Nephron progenitor cell (in vitro differentiated cells): ENCODE data around the gene NCKAP5.

ENCODE experiments used
- DNase-seq: peaks from one replicate; pipeline ENCODE4 v3.0.0; 2021
- H3K27ac Mint-ChIP-seq: 2 replicates; pipeline ENCODE4 v1.8.0; 2021; ENCODE audit warnings: mild to moderate bottlenecking, moderate library complexity, mixed read lengths
- H3K27me3 Mint-ChIP-seq: 2 replicates; pipeline ENCODE4 v1.8.0; 2021; ENCODE audit warnings: mild to moderate bottlenecking, low read depth, mixed read lengths; ENCODE audit not compliant: poor library complexity
- H3K36me3 Mint-ChIP-seq: 2 replicates; pipeline ENCODE4 v1.8.0; 2021; ENCODE audit warnings: low read depth, mixed read lengths
- H3K4me1 Mint-ChIP-seq: 2 replicates; pipeline ENCODE4 v1.8.0; 2021; ENCODE audit warnings: mixed read lengths
- H3K4me3 Mint-ChIP-seq: 2 replicates; pipeline ENCODE4 v1.8.0; 2021; ENCODE audit warnings: mild to moderate bottlenecking, moderate library complexity, mixed read lengths
- H3K9me3 Mint-ChIP-seq: 2 replicates; pipeline ENCODE4 v1.8.0; 2021; ENCODE audit warnings: mild to moderate bottlenecking, moderate library complexity, mixed read lengths
- TF ChIP-seq, protein P1 (sequence below): fragments of 200-600 bp; sonication (generic); IDR thresholded peaks from 2 replicates; pipeline ENCODE4 v1.5.0; 2021; ENCODE audit warnings: antibody characterized with exemption

The NCKAP5 gene

DNA sequence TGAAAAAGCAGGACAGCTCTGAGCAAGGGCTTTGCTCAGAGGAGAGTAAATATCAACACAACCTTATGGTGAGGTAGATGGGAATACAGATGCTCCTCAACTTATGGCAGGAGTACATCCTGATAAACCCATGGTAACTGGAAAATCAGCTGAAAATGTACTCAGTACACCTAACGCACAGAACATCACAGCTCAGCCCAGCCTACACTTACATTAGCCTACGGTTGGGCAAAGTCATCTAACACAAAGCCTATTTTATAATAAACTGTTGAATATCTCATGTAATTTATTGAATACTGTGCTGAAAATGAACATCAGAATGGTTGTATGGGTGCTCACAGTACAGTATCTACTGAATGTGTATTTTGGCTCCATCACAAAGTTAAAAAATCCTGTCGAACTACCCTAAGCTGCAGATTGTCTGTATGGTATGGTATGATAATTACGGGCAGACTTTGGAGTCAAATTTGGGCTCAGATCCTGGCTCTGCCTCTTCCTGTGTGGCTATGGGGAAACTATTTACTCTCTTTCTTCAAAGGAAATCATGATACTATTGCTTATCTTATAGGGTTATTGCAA lies 778.0 kb downstream of the NCKAP5 start:
- Mint-ChIP-seq H3K27ac (no peak overlapping the region), H3K36me3 (no peaks in the 10 kb centered on the region), H3K27me3 (no peaks in the 10 kb centered on the region), H3K4me1 (peaks cover 1% of the 10 kb centered on the region), H3K4me3 (no peak overlapping the region), H3K9me3 (no peaks in the 10 kb centered on the region)
- TF ChIP-seq, protein P1, sequence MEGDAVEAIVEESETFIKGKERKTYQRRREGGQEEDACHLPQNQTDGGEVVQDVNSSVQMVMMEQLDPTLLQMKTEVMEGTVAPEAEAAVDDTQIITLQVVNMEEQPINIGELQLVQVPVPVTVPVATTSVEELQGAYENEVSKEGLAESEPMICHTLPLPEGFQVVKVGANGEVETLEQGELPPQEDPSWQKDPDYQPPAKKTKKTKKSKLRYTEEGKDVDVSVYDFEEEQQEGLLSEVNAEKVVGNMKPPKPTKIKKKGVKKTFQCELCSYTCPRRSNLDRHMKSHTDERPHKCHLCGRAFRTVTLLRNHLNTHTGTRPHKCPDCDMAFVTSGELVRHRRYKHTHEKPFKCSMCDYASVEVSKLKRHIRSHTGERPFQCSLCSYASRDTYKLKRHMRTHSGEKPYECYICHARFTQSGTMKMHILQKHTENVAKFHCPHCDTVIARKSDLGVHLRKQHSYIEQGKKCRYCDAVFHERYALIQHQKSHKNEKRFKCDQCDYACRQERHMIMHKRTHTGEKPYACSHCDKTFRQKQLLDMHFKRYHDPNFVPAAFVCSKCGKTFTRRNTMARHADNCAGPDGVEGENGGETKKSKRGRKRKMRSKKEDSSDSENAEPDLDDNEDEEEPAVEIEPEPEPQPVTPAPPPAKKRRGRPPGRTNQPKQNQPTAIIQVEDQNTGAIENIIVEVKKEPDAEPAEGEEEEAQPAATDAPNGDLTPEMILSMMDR: no peak
- no peak for DNase-seq

DNA sequence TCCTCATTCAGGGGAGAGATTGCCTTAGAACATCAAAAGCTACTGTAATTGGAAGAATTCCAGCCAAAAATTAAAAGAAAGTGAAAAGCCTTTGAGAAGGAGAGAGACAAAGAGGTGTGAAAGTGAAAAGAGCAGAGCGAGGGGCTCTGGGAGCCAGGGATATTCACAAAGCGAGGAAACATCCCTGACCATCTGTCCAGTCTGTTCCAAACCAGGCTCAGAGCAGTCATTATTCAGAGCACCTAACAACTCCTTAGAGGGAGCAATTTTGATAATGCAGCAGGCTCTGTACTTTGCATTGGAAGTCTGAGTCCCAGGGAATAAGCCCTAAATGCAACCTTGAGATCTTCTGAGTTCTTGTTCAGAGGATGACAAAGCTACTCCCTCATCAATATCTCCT lies 779.2 kb downstream of the NCKAP5 start:
- DNase-seq: no peak
- Mint-ChIP-seq H3K4me1 (peaks cover 14% of the 10 kb centered on the region), H3K27ac (no peak overlapping the region), H3K9me3 (no peaks in the 10 kb centered on the region), H3K27me3 (no peaks in the 10 kb centered on the region), H3K36me3 (no peaks in the 10 kb centered on the region), H3K4me3 (no peak overlapping the region)
- TF ChIP-seq, protein P1: no peak

DNA sequence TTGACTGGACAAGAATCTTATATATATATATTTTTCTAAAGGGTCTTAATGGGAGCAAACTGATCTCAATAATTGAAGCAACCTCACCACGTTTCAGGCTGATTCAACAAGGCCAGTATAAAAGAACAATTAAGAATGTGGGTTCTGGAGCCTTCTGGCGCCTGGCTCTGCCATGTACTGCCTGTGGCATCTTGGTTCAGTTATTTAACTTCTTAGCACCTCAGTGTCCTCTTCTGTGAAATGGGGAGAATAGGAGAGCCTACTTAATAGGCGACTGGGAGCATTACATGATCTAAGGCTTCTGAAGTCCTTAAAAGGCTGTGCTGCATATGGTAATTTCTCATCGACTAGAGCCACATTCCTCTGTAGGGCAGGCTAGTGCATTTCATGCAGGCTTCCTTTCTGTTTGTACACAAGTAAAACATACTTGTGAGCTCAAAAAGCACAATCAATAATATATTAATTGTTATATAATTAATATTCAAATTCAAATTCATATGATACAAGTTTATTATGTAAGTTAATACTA lies 779.9 kb downstream of the NCKAP5 start:
- H3K4me3 Mint-ChIP-seq: no peak overlapping the region
- H3K36me3 Mint-ChIP-seq: no peaks in the 10 kb centered on the region
- no peak overlapping the region for H3K27ac Mint-ChIP-seq
- H3K9me3 Mint-ChIP-seq: no peaks in the 10 kb centered on the region
- TF ChIP-seq, protein P1: no peak
- H3K4me1 Mint-ChIP-seq: peaks cover 20% of the 10 kb centered on the region
- H3K27me3 Mint-ChIP-seq: peaks cover 4% of the 10 kb centered on the region
- DNase-seq: no peak

DNA sequence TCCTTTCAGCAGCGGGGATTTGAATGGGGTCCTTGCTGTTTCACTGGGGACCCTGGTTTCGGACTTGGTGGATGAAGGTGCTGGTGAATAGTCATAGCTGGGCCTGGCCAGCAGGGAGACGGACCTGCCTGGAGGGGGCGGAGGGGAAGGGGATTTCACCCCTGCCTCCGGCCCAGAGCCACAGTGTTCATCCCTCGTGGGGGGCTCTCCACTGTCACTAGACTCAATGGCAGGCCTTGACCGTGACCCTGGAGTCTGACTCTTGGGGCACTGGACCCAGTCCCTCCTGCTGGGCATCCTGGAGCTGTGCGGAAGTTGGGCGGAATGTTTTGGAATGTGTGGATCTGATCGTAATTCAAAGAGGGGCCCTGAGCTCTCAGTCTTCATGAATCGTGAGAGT lies 784.4 kb downstream of the NCKAP5 start:
- Mint-ChIP-seq H3K9me3 (no peaks in the 10 kb centered on the region), H3K27ac (peak overlapping the region; percentile 64), H3K36me3 (no peaks in the 10 kb centered on the region), H3K4me3 (no peak overlapping the region), H3K27me3 (peaks cover 4% of the 10 kb centered on the region), H3K4me1 (peaks cover 20% of the 10 kb centered on the region)
- no peak for DNase-seq
- TF ChIP-seq, protein P1: no peak

DNA sequence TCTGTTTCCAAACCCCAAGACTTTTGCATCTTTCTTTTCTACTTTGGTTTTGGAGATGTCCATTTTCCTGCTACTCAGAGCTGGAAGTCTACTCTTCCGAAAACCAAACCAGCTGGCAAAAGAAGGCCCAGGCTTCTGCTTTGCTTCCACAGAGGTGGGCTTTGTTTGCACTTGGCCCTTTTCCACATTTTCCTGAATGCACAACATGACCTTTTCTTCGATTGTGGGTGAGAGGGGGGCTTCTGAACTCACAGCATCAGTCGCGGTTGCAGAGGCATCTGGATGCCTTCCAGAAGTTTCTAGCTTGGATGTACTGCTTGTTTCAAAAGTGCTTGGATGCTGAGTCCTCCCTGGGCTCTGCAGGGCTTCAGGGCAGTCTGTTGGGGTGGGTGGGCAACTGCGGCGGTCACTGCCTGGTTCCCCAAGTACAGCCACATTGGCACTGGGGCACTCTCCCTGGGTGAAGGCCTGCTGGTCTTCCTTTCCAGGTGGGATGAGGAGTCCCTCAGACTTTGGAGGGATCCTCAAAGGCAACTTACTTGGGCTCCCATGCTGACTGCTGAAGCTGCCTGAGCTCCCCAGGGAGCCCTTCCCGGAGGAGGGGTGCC lies 786.0 kb downstream of the NCKAP5 start:
- TF ChIP-seq, protein P1: no peak
- H3K36me3 Mint-ChIP-seq: no peaks in the 10 kb centered on the region
- H3K27ac Mint-ChIP-seq: no peak overlapping the region
- H3K9me3 Mint-ChIP-seq: no peaks in the 10 kb centered on the region
- peaks cover 4% of the 10 kb centered on the region for H3K27me3 Mint-ChIP-seq
- DNase-seq: no peak
- H3K4me1 Mint-ChIP-seq: peaks cover 20% of the 10 kb centered on the region
- no peak overlapping the region for H3K4me3 Mint-ChIP-seq

DNA sequence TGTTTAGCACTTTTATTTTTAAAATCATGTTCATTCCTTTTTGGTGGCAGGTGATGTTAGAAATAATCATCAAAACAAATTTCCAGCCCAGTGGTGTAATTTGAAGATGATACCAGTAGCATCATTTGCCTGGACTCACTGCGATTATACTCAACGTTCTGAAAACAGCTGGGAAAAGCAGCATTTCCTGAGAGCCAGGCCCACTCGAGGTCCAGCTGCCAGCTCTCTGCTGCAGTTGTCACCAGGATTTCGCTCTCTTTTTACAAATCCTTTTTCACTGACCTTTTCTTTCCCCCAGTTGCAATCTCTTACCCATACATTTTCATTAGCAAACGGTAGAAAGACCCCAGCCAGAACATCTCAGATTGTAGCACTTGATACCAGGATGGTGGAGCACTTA lies 787.6 kb downstream of the NCKAP5 start:
- Mint-ChIP-seq H3K9me3 (no peaks in the 10 kb centered on the region), H3K4me1 (peaks cover 20% of the 10 kb centered on the region), H3K4me3 (no peak overlapping the region), H3K36me3 (no peaks in the 10 kb centered on the region), H3K27me3 (peaks cover 4% of the 10 kb centered on the region), H3K27ac (no peak overlapping the region)
- no peak for DNase-seq
- TF ChIP-seq, protein P1: no peak
